Activated CD8-positive, alpha-beta T cell treated with anti-CD3 and anti-CD28 coated beads for 36 hours (primary cell): ENCODE data around the gene B3GAT1. TPM values are rescaled to one million over a fixed set of nuclear protein-coding genes. Genes with fewer than 3 reads are reported as not detected.

ENCODE experiments used
- ATAC-seq: fragments of 200-7000 bp; cut with Tn5 transposase; one replicate; pipeline ENCODE4 v1.10.0; 2021; ENCODE audit warnings: mild to moderate bottlenecking, moderate library complexity
- CTCF ChIA-PET: fragments of 350-600 bp; sonication (Branson Sonifier 250); formaldehyde crosslinking; loops from one replicate; lab custom pipeline; 2021; ENCODE audit warnings: antibody characterized with exemption; lab: Charles Lee
- POLR2A ChIA-PET: fragments of 350-600 bp; sonication (Branson Sonifier 250); formaldehyde crosslinking; loops from one replicate; lab custom pipeline; 2021; ENCODE audit warnings: antibody characterized with exemption; lab: Charles Lee
- DNase-seq: peaks from one replicate; pipeline ENCODE4 v3.0.0-alpha.2; 2020
- H3K27ac Mint-ChIP-seq: one replicate; pipeline ENCODE4 v1.8.0; 2021; ENCODE audit warnings: mild to moderate bottlenecking, mixed read lengths
- H3K27me3 Mint-ChIP-seq: one replicate; pipeline ENCODE4 v1.8.0; 2021; ENCODE audit warnings: mixed read lengths
- H3K36me3 Mint-ChIP-seq: one replicate; pipeline ENCODE4 v1.8.0; 2021; ENCODE audit warnings: low read depth, mixed read lengths
- H3K4me1 Mint-ChIP-seq: one replicate; pipeline ENCODE4 v1.8.0; 2021; ENCODE audit warnings: low read depth, mixed read lengths
- H3K4me3 Mint-ChIP-seq: one replicate; pipeline ENCODE4 v1.8.0; 2021; ENCODE audit warnings: mild to moderate bottlenecking, moderate library complexity, mixed read lengths
- H3K9me3 Mint-ChIP-seq: one replicate; pipeline ENCODE4 v1.8.0; 2021; ENCODE audit warnings: mixed read lengths
- intact Hi-C: fragments of 100-400 bp; cut with micrococcal nuclease; formaldehyde crosslinking; loops from one replicate; pipeline ENCODE4 v1.10.0; 2022
- total RNA-seq, 2 experiments: library from RNA; stranded (reverse); gene quantifications; one replicate each; pipeline ENCODE4 v1.2.3, GENCODE V29; 2021
- TF ChIP-seq, protein P1 (sequence below): fragments of 200-600 bp; IDR thresholded peaks from one replicate; pipeline ENCODE4 v1.8.0; 2022; ENCODE audit warnings: antibody characterized with exemption, mild to moderate bottlenecking

B3GAT1 gene
- total RNA-seq, 2 experiments from 2014 or later = 0.07 TPM; not detected in 1

DNA sequence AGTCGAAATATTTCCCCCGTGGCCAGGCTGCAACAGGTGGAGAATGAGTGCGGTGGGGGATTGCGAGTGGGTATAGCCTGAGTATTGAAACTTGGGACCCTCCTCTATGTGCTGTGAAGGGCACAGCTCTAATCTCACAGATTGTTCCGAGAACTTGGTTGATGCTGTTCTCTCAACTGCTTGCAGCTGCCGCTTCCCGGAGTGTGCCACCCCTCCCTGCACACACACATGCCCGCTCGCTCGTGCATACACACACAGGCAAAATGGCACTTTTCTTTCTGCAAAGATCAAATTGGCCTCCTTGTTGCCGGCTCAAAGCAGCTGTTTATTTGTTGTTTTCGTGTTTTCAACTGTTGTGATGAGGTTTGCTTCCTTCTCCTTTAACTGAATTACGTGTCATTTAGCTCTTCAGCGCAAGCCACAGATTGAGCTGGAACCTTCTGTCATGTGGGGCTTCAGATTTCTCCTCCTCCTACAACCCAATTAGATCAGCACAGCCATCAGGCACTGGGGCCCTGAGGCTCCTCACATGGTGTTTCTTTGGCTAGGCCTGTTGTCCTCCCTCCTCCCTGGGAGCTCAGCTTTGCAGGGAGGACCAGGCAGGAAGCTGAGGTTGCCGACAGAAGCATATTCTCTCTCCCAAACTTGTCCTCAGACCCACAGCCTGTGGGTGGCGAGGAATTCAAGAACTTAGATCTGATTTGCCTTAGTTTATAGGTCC, 13.9 kb upstream of the B3GAT1 start:
- CTCF ChIA-PET = interaction anchor here (1.1 kb wide), 1 partner anchor 66 kb away, joined by 3 read pairs; no protein-coding TSS in a partner anchor
- no peak overlapping the region for H3K27ac Mint-ChIP-seq

DNA sequence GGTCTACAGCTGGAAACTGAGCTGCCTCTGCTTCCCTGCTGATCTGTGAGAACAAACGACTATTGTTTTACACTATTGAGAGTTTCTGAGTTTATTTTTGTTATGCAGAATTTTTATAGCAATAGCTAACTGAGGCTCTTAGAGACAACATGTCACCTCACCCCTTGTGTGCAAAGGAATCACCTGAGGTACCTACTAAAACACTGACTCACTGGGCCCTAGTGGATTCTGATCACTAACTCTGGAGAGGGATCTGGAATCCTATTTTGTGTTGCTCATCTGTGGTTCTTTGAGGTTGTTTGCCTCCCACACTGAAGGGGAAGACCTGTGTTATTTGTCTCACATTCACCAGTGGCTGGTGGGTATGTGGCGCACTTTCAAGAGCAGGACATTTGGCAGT, 13.4 kb upstream of the B3GAT1 start:
- CTCF ChIA-PET = interaction anchor here (1.1 kb wide), 1 partner anchor 65 kb away, joined by 3 read pairs; no protein-coding TSS in a partner anchor
- H3K27me3 Mint-ChIP-seq = peaks cover 3% of the 10 kb centered on the region
- intact Hi-C loops = no loop called here
- POLR2A ChIA-PET = no interaction called here
- no peaks in the 10 kb centered on the region for H3K4me1 Mint-ChIP-seq
- DNase-seq (no peak), ATAC-seq (no peak)
- H3K4me3 Mint-ChIP-seq = no peak overlapping the region
- TF ChIP-seq, protein P1, sequence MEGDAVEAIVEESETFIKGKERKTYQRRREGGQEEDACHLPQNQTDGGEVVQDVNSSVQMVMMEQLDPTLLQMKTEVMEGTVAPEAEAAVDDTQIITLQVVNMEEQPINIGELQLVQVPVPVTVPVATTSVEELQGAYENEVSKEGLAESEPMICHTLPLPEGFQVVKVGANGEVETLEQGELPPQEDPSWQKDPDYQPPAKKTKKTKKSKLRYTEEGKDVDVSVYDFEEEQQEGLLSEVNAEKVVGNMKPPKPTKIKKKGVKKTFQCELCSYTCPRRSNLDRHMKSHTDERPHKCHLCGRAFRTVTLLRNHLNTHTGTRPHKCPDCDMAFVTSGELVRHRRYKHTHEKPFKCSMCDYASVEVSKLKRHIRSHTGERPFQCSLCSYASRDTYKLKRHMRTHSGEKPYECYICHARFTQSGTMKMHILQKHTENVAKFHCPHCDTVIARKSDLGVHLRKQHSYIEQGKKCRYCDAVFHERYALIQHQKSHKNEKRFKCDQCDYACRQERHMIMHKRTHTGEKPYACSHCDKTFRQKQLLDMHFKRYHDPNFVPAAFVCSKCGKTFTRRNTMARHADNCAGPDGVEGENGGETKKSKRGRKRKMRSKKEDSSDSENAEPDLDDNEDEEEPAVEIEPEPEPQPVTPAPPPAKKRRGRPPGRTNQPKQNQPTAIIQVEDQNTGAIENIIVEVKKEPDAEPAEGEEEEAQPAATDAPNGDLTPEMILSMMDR = no peak
- no peaks in the 10 kb centered on the region for H3K36me3 Mint-ChIP-seq
- no peaks in the 10 kb centered on the region for H3K9me3 Mint-ChIP-seq
- H3K27ac Mint-ChIP-seq = no peak overlapping the region

More for the DNA sequence above, 13.9 kb upstream of the B3GAT1 start:
- H3K4me1 Mint-ChIP-seq = no peaks in the 10 kb centered on the region
- peaks cover 5% of the 10 kb centered on the region for H3K27me3 Mint-ChIP-seq
- intact Hi-C loops = no loop called here
- no peaks in the 10 kb centered on the region for H3K9me3 Mint-ChIP-seq
- TF ChIP-seq, protein P1 = no peak
- POLR2A ChIA-PET = no interaction called here
- no peak for ATAC-seq
- H3K36me3 Mint-ChIP-seq = no peaks in the 10 kb centered on the region
- H3K4me3 Mint-ChIP-seq = no peak overlapping the region
- no peak for DNase-seq

DNA sequence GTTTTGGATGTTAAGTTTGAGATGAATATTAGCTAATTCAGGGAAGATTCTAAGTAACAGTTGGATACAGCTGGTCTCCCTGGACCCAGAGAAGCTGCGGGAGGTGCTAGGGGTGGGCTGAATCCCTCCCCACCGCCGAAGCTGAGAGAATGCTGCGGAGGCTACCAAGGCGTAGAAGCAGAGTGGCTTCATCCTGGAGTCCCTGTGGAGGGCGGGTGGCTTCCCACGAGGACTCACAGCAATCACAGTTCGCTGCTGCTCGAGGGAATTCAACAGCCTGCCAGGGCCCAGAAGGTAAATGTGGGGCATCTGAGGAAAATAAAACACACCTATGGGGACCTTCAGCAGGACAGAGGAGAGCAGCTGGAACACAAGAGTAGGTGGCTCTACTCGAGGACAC, 11.1 kb upstream of the B3GAT1 start:
- intact Hi-C loops = no loop called here
- CTCF ChIA-PET = no interaction called here
- Mint-ChIP-seq H3K36me3 (no peaks in the 10 kb centered on the region), H3K4me1 (no peaks in the 10 kb centered on the region), H3K27ac (no peak overlapping the region), H3K4me3 (no peak overlapping the region), H3K27me3 (no peaks in the 10 kb centered on the region), H3K9me3 (no peaks in the 10 kb centered on the region)
- no peak for DNase-seq
- POLR2A ChIA-PET = no interaction called here
- TF ChIP-seq, protein P1 = no peak
- ATAC-seq = no peak

DNA sequence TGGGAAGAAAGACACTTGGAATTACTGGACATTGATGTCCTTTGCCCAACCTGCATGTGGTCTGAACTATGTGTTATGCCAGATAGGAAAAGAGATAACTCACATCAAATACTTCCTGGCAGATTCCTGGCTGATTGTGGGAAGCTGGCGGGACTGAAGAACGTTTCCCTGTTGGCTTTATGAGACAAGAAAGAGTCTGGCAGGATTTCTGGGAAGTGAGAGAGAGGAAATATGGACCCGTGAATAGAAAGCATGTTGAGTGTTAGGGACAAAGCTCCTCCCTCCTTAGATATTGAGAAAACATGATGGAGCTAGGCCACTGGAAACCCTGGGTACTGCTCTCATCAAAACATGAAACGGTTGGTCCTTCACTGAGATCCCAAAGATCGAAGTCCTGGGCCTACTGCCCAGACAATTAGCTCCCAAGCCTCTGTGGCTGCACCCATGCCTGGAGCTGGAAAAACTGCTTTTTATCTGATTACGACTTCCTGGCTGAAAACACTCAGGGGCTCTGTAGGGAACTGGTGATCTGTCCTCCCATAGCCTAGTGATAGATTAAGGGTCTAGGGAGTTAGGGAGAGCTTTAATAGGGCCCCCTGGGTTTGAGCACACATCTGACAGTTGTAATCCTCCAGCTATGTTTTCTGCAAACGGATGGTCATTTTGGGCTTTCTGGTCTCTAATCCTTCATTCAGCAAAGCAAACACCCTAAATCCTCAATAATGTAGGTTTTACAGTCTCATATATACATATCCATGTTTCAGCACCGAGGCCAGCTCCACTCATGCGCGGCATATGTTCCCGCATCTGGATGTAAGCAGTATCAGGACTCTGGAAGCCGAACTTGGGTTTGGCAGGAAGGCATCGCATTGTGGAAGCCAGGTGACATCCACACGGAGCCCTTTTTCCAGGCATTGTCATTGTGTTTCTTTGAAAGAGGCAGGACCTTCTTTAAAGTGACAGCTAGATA, 6.1 kb upstream of the B3GAT1 start:
- ChIA-PET CTCF (no interaction called here), POLR2A (no interaction called here)
- no peak overlapping the region for H3K4me3 Mint-ChIP-seq
- H3K27me3 Mint-ChIP-seq = peaks cover 32% of the 10 kb centered on the region
- intact Hi-C loops = no loop called here
- no peak for DNase-seq
- ATAC-seq = no peak
- no peaks in the 10 kb centered on the region for H3K36me3 Mint-ChIP-seq
- no peak overlapping the region for H3K27ac Mint-ChIP-seq
- H3K4me1 Mint-ChIP-seq = peaks cover 4% of the 10 kb centered on the region
- TF ChIP-seq, protein P1 = no peak
- H3K9me3 Mint-ChIP-seq = no peaks in the 10 kb centered on the region

DNA sequence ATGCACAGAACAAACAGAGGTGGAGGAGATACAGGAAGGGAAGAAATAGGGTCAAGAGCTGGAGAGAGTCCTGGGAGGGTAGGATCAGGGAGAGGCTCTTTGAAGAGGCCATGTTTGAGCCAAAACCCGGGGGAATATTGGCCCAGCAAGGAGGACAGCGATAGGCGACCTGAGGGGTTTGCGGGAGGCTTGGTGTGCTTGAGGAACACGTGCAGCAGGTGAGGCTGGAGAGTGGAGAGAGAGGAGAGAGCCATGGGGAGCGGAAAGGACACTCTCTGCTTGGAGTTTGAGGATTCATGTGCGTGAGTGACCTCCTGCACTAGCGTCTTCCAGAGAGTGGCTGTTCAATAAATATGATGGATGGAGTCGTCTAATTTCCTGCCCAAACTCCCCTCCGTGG, 4.7 kb upstream of the B3GAT1 start:
- Mint-ChIP-seq H3K36me3 (no peaks in the 10 kb centered on the region), H3K4me3 (no peak overlapping the region), H3K27me3 (peaks cover 34% of the 10 kb centered on the region), H3K9me3 (no peaks in the 10 kb centered on the region), H3K27ac (no peak overlapping the region), H3K4me1 (peaks cover 4% of the 10 kb centered on the region)
- TF ChIP-seq, protein P1 = no peak
- ATAC-seq = no peak
- POLR2A ChIA-PET = no interaction called here
- intact Hi-C loops = no loop called here
- DNase-seq = no peak
- CTCF ChIA-PET = no interaction called here
